HL-60 (cell line): ENCODE results near the gene RAPGEF4.
A peak's percentile ranks its signal among the peaks of the same experiment; 100 is the strongest.
"Not testable (repeated sequence)": the region's sequence is repeated elsewhere in the genome, so short reads cannot be mapped to it uniquely, and the experiment has no call there.

Experiments used
- DNase-seq, 2 experiments: peaks; one replicate each; pipeline ENCODE4 v3.0.0-alpha.2; 2010 to 2020; ENCODE audit warnings: low read depth in 1 of 2, low spot score in 1 of 2
- H3K27ac ChIP-seq: fragments of 250-450 bp; sonication (Bioruptor Pico); replicated peaks from 2 replicates; pipeline ENCODE4 v1.5.1; 2020; ENCODE audit warnings: mild to moderate bottlenecking, moderate library complexity
- H3K27me3 ChIP-seq: fragments of 250-450 bp; sonication (Bioruptor Pico); 2 replicates; pipeline ENCODE4 v1.5.1; 2021; ENCODE audit warnings: mild to moderate bottlenecking, moderate library complexity; ENCODE audit not compliant: insufficient read depth, poor library complexity, severe bottlenecking
- H3K4me3 ChIP-seq: replicated peaks from 2 replicates; pipeline ENCODE4 v1.5.1; 2011; ENCODE audit warnings: mild to moderate bottlenecking, control low read depth, low read length; ENCODE audit not compliant: insufficient read depth
- CTCF ChIP-seq: IDR thresholded peaks from one replicate; pipeline ENCODE4 v1.5.1; 2011; ENCODE audit warnings: low read length, control low read depth, inconsistent platforms; ENCODE audit not compliant: insufficient read depth
- GABPA ChIP-seq: IDR thresholded peaks from 2 replicates; pipeline ENCODE4 v1.6.1; 2012; ENCODE audit warnings: low read depth
- POLR2AphosphoS5 ChIP-seq: IDR thresholded peaks from 2 replicates; pipeline ENCODE4 v1.6.1; 2012; ENCODE audit warnings: low read depth
- REST ChIP-seq: IDR thresholded peaks from 2 replicates; pipeline ENCODE4 v1.6.1; 2012; ENCODE audit warnings: low read depth; ENCODE audit not compliant: insufficient replicate concordance
- SPI1 ChIP-seq: IDR thresholded peaks from 2 replicates; pipeline ENCODE4 v1.6.1; 2012; ENCODE audit warnings: low read depth, mild to moderate bottlenecking, borderline replicate concordance

The RAPGEF4 gene

GRCh38 chr2:172742931-172743540 is 7.4 kb downstream of the RAPGEF4 start:
- Histone ChIP-seq H3K27me3 (peaks cover 7% of the 10 kb centered on the region), H3K4me3 (no peak overlapping the region), H3K27ac (no peak overlapping the region)
- no peak for DNase-seq
- TF ChIP-seq GABPA, result no peak
- TF ChIP-seq CTCF, result no peak

GRCh38 chr2:172743898-172744297 is 8.3 kb downstream of the RAPGEF4 start:
- Histone ChIP-seq H3K27ac (no peak overlapping the region), H3K27me3 (peaks cover 2% of the 10 kb centered on the region), H3K4me3 (no peak overlapping the region)
- no peak for DNase-seq
- no peak for TF ChIP-seq REST
- peak; percentile 64; the same call in 1 of the 2 replicates for TF ChIP-seq SPI1

- Histone ChIP-seq H3K27ac (no peak overlapping the region), H3K4me3 (no peak overlapping the region), H3K27me3 (no peaks in the 10 kb centered on the region)
- DNase-seq, result no peak
- no peak for TF ChIP-seq REST
- no peak for TF ChIP-seq CTCF
- no peak for TF ChIP-seq GABPA
- no peak for TF ChIP-seq POLR2AphosphoS5
- no peak for TF ChIP-seq SPI1
Observed at GRCh38 chr2:172745636-172746035, 10.0 kb downstream of the RAPGEF4 start.

- not testable (repeated sequence) for DNase-seq, H3K27me3 ChIP-seq, H3K27ac ChIP-seq, H3K4me3 ChIP-seq
Observed at GRCh38 chr2:172748543-172748942, 12.9 kb downstream of the RAPGEF4 start.

- no peak for DNase-seq
- no peak overlapping the region for H3K27ac ChIP-seq
- no peak overlapping the region for H3K4me3 ChIP-seq
- no peak for TF ChIP-seq GABPA
- no peak for TF ChIP-seq SPI1
- TF ChIP-seq POLR2AphosphoS5, result no peak
- TF ChIP-seq CTCF, result no peak
- no peak for TF ChIP-seq REST
- no peaks in the 10 kb centered on the region for H3K27me3 ChIP-seq
Observed at GRCh38 chr2:172749388-172749787, 13.7 kb downstream of the RAPGEF4 start.
